CD4-positive, alpha-beta T cell treated with Interleukin-4 for 4 hours (primary cell): Measurements from ENCODE around the gene SPINK2.

Experiments
- DNase-seq: peaks from one replicate; pipeline ENCODE4 v3.0.0-alpha.2; 2020

SPINK2 gene, protein sequence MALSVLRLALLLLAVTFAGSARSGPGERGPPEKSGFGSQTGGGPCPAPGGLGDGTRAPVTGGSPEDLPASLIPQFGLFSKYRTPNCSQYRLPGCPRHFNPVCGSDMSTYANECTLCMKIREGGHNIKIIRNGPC

DNA sequence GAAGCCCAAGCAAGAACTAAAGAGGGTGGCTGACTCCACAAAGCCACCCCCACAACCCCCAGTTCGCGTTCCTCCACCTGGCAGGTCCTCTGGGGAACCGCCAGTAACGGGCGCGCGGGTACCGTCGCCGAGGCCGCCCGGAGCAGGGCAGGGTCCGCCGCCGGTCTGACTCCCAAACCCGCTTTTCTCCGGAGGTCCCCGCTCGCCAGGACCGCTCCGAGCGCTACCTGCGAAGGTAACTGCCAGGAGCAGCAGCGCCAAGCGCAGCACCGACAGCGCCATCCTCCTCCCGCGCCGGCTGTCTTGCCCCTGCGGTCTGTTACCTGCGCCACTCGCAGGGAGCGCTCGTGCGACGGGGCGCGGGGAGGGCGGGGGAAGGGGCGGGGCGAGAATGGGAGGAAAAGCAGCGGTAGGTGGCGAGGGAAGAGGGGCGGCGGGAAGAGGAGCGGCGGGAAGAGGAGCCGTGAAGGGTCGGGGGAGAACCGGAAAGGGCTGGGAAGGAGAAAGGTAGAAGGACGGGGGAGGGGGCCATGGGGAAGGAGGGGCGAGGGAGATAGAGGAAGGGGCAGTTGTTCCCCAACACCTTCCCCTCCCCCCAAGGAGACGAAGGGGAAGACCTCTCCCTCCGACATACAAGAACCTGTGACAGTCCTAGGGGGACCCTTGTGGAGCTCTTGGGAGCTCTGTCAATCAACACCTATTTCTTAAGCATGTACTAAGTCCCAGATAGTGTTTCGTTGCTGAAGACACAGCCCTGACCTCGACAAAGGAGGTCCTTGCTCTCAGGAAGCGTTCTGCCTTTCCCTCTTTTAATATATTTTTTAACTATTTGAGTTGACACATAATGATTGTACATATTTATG is at the start of gene SPINK2:
TSS of gene SPINK2 (minus strand) at position 321 of the 863 bp plus-strand sequence. CDS start at position 282, 39 bp downstream.
- DNase-seq: peak; percentile 51

DNA sequence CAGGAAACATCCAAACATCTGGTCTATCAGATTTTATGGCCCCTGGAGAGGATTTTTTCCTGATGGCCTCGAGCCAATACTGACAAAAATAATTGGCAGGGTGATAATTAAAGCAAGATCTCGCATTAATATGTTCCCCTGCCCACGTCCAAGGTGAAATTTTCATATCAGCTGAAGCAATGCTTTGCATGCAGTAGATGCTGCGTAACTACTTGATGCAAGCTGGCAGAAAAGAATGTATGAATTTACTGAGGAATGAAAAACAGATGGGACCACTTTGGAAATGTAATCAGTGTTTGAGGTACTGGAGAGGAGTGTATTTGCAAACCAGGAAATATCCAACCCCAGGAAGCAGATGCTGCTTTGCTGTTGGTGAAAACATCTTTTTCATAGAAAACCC is 49.4 kb upstream of the SPINK2 start:
- no peak for DNase-seq

GRCh38 chr4:56863441-56864139 is 42.1 kb upstream of the SPINK2 start:
- no peak for DNase-seq

- no peak for DNase-seq
These were observed 39.9 kb upstream of the SPINK2 start for GRCh38 chr4:56861360-56861759.

- DNase-seq: no peak
These were observed 39.3 kb upstream of the SPINK2 start for GRCh38 chr4:56860781-56861180.

- no peak for DNase-seq
These were observed 38.3 kb upstream of the SPINK2 start for GRCh38 chr4:56859841-56860240.

- DNase-seq: no peak
These were observed 36.3 kb upstream of the SPINK2 start for GRCh38 chr4:56857601-56858309.

GRCh38 chr4:56856656-56857055 is 35.2 kb upstream of the SPINK2 start:
- no peak for DNase-seq

DNA sequence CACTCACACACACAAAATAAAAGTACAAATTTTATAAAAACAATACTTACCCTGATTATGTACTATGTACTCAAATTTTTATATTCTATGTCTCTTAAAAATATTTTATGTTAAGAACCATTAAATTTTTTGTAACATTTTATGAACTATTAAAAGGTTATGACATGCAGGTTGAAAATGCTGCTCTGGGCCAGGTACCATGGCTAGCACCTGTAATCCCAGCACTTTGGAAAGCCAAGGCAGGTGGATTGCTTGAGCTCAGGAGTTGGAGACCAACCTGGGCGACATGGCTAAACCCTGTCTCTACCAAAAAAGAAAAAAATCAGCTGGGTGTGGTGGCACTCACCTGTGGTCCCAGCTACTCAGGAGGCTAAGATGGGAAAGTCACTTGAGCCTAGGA is 29.4 kb upstream of the SPINK2 start:
- no peak for DNase-seq

- DNase-seq: no peak
These were observed 23.5 kb upstream of the SPINK2 start for GRCh38 chr4:56844802-56845580.

GRCh38 chr4:56843421-56843899 is 22.0 kb upstream of the SPINK2 start:
- DNase-seq: no peak

DNA sequence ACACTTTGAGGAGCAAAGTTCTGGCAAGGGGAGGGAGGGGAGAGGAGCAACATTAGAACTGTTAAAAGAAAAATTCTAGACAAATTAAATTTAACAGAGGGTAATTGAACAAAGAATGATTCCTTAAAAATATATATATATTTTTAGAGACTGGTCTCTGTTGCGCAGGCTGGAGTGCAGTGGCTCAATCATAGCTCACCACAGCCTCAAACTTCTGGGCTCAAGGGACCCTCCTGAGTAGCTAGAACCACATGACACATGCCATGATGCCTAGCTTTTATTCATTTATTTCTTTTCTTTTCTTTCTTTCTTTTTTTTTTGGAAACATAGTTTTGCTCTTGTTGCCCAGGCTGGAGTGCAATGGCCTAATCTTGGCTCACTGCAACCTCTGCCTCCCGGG is 19.1 kb upstream of the SPINK2 start:
- DNase-seq: no peak

DNA sequence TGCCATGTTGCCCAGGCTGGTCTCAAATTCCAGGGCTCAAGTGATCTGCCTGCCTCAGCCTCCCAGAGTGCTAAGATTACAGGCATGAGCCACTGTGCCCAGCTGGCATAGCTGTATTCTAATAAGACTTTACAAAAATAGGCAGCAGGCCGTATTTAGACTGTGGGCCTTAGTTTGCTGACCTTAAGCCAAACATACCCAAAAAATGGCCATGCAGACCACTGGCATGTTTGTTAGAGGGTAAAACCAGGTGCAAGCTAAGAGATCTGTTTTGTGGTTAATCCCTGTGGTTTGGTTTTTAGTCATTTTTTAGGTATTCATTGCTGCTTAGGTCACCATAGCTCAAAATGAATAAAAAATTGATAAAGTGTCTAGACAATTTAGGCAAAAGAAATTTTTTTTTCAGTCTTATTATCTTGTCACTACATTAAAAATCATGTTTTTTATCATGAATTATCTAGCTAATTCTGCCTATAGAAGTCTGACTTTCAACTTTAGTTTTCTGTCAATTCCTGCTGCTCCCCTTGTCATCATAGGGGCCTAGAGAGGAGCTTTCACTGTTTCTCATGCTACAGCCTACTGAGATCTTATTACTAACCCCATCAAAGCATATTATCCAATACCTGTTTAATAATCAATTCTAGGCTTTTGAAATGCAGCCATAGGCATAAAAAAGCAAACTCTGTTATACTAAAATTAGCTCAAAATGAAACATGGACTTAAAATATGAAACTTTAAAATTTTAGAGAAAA is 7.5 kb upstream of the SPINK2 start:
- no peak for DNase-seq

DNA sequence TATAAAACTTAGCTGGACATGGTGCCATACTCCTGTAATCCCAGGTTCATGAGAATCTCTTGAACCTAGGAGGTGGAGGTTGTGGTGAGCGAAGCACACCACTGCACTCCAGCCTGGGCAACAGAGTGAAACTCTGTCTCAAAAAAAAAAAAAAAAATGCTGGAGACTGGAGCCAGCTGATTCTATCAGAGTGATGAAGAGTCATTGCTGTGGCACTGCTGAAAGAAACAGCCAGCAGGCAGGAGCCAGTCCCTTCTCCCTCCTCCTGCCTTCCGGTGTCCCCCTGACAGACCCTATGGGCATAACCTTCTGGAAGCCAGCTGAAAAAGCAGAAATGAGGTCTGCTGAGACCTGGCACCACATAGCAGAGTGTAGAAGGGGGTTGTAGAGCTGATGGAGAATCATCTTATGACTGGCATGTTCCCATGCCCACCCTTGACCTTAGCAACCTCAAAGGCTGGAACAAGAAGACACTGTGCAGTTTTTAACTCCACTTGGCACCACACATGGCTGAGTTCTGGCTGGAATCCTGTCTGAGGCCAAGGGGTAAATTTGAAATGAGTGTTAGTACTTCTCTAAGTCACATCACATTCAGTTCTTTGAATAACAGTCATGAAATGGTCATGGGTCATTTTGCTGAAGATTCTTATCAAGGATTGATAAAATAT is 2.6 kb upstream of the SPINK2 start:
- DNase-seq: no peak

GRCh38 chr4:56818797-56819196 is 2.7 kb downstream of the SPINK2 start:
- no peak for DNase-seq

- peak; percentile 29 for DNase-seq
These were observed 3.5 kb downstream of the SPINK2 start for GRCh38 chr4:56817840-56818491.

DNA sequence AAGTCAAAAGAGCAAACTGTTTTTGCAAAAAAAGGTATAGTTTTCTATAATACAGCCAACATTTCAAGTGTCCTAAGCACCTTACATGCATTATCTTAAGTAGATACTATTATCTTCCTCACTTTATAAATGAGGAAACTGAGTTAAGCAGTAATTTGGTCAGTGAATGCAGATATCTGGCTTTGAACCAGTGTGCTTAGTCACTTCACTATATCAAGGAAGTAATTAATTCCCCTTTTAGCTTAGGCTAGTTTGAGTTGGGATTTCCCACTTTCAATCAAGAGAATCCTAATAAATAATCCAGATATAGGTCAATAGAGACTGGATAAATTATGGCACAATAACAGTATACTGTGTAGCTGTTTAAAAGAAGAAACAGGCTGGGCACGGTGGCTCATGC is 14.8 kb downstream of the SPINK2 start:
- DNase-seq: no peak

GRCh38 chr4:56804551-56804950 is 16.9 kb downstream of the SPINK2 start:
- DNase-seq: no peak

GRCh38 chr4:56803471-56803870 is 18.0 kb downstream of the SPINK2 start:
- no peak for DNase-seq
